Loucy (cell line): Measurements from ENCODE around the gene SLC35F3.

Source experiments
- H2AFZ ChIP-seq: fragments of 200-600 bp; sonication (generic); 2 replicates; pipeline ENCODE4 v1.6.0; 2016; ENCODE audit warnings: antibody characterized with exemption, mild to moderate bottlenecking, low read length, moderate library complexity
- H3F3A ChIP-seq: fragments of 200-600 bp; 2 replicates; pipeline ENCODE4 v1.6.0; 2016; ENCODE audit warnings: antibody characterized with exemption, low read depth, mild to moderate bottlenecking
- H3K27me3 ChIP-seq: fragments of 200-600 bp; sonication (generic); 2 replicates; pipeline ENCODE4 v1.6.1; 2014; ENCODE audit warnings: low read length, mild to moderate bottlenecking; ENCODE audit not compliant: insufficient read depth, poor library complexity, severe bottlenecking
- H3K36me3 ChIP-seq: fragments of 200-600 bp; sonication (generic); 2 replicates; pipeline ENCODE4 v1.6.1; 2016; ENCODE audit warnings: low read length; ENCODE audit not compliant: insufficient read depth
- H3K4me1 ChIP-seq: fragments of 200-600 bp; sonication (generic); 2 replicates; pipeline ENCODE4 v1.5.1; 2014; ENCODE audit warnings: low read length, mild to moderate bottlenecking; ENCODE audit not compliant: insufficient read depth, poor library complexity, severe bottlenecking
- H3K4me2 ChIP-seq: fragments of 200-600 bp; sonication (generic); 2 replicates; pipeline ENCODE4 v1.6.0; 2014; ENCODE audit warnings: antibody characterized with exemption, low read length, low read depth, mild to moderate bottlenecking; ENCODE audit not compliant: poor library complexity, severe bottlenecking
- H3K4me3 ChIP-seq: fragments of 200-600 bp; sonication (generic); 2 replicates; pipeline ENCODE4 v1.5.1; 2014; ENCODE audit warnings: low read length, mild to moderate bottlenecking, mixed read lengths; ENCODE audit not compliant: poor library complexity, severe bottlenecking
- H3K79me2 ChIP-seq: fragments of 200-600 bp; sonication (generic); 2 replicates; pipeline ENCODE4 v1.6.1; 2014; ENCODE audit warnings: low read length; ENCODE audit not compliant: insufficient read depth
- H3K9ac ChIP-seq: fragments of 200-600 bp; sonication (generic); 2 replicates; pipeline ENCODE4 v1.6.0; 2014; ENCODE audit warnings: mild to moderate bottlenecking, low read depth, low read length, moderate library complexity; ENCODE audit not compliant: poor library complexity, severe bottlenecking
- H3K9me2 ChIP-seq: fragments of 200-600 bp; sonication (generic); replicated peaks from 2 replicates; pipeline ENCODE4 v1.6.1; 2016; ENCODE audit warnings: low read depth, low read length, mixed read lengths
- H3K9me3 ChIP-seq: fragments of 200-600 bp; sonication (generic); 2 replicates; pipeline ENCODE4 v1.6.1; 2014; ENCODE audit warnings: mild to moderate bottlenecking, antibody characterized with exemption, low read length, low read depth; ENCODE audit not compliant: insufficient read depth
- H4K20me1 ChIP-seq: fragments of 200-600 bp; sonication (generic); 2 replicates; pipeline ENCODE4 v1.6.0; 2014; ENCODE audit warnings: antibody characterized with exemption, low read length, mild to moderate bottlenecking; ENCODE audit not compliant: insufficient read depth, poor library complexity, severe bottlenecking
- EZH2phosphoT487 ChIP-seq: fragments of 200-600 bp; IDR thresholded peaks from 2 replicates; pipeline ENCODE4 v1.6.1; 2018; ENCODE audit warnings: antibody characterized with exemption, mild to moderate bottlenecking, moderate library complexity, borderline replicate concordance
- TF ChIP-seq, protein P1 (sequence below): fragments of 200-600 bp; sonication (generic); conservative IDR thresholded peaks from 2 replicates; pipeline ENCODE4 v1.5.1; 2014; ENCODE audit warnings: mild to moderate bottlenecking, antibody characterized with exemption, low read length

The SLC35F3 gene

GRCh38 chr1:233962878-233963277 is 58.4 kb downstream of the SLC35F3 start:
- Histone ChIP-seq H3K36me3 (no peaks in the 10 kb centered on the region), H3K27me3 (no peaks in the 10 kb centered on the region), H2AFZ (no peak overlapping the region), H3K9me3 (no peaks in the 10 kb centered on the region), H3K79me2 (no peaks in the 10 kb centered on the region), H3K4me2 (no peak overlapping the region), H3K4me3 (no peak overlapping the region), H3K9ac (no peak overlapping the region), H3K9me2 (no peaks in the 10 kb centered on the region), H3F3A (no peaks in the 10 kb centered on the region), H3K4me1 (no peaks in the 10 kb centered on the region), H4K20me1 (no peaks in the 10 kb centered on the region)
- no peak for TF ChIP-seq EZH2phosphoT487
- TF ChIP-seq, protein P1, sequence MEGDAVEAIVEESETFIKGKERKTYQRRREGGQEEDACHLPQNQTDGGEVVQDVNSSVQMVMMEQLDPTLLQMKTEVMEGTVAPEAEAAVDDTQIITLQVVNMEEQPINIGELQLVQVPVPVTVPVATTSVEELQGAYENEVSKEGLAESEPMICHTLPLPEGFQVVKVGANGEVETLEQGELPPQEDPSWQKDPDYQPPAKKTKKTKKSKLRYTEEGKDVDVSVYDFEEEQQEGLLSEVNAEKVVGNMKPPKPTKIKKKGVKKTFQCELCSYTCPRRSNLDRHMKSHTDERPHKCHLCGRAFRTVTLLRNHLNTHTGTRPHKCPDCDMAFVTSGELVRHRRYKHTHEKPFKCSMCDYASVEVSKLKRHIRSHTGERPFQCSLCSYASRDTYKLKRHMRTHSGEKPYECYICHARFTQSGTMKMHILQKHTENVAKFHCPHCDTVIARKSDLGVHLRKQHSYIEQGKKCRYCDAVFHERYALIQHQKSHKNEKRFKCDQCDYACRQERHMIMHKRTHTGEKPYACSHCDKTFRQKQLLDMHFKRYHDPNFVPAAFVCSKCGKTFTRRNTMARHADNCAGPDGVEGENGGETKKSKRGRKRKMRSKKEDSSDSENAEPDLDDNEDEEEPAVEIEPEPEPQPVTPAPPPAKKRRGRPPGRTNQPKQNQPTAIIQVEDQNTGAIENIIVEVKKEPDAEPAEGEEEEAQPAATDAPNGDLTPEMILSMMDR = no peak

GRCh38 chr1:233965856-233966255 is 61.4 kb downstream of the SLC35F3 start:
- Histone ChIP-seq H3K9ac (no peak overlapping the region), H3K9me3 (no peaks in the 10 kb centered on the region), H3K79me2 (no peaks in the 10 kb centered on the region), H3F3A (no peaks in the 10 kb centered on the region), H3K4me2 (no peak overlapping the region), H3K4me1 (no peaks in the 10 kb centered on the region), H2AFZ (no peak overlapping the region), H3K27me3 (no peaks in the 10 kb centered on the region), H3K9me2 (no peaks in the 10 kb centered on the region), H3K4me3 (no peak overlapping the region), H4K20me1 (no peaks in the 10 kb centered on the region), H3K36me3 (no peaks in the 10 kb centered on the region)
- TF ChIP-seq EZH2phosphoT487 = no peak
- TF ChIP-seq, protein P1 = no peak

- Histone ChIP-seq H2AFZ (no peak overlapping the region), H4K20me1 (no peaks in the 10 kb centered on the region), H3K9ac (no peak overlapping the region), H3K4me2 (no peak overlapping the region), H3K4me1 (no peaks in the 10 kb centered on the region), H3K9me3 (no peaks in the 10 kb centered on the region), H3K9me2 (no peaks in the 10 kb centered on the region), H3K4me3 (no peak overlapping the region), H3K27me3 (no peaks in the 10 kb centered on the region), H3F3A (no peaks in the 10 kb centered on the region), H3K79me2 (no peaks in the 10 kb centered on the region), H3K36me3 (no peaks in the 10 kb centered on the region)
- TF ChIP-seq EZH2phosphoT487 = no peak
- TF ChIP-seq, protein P1 = no peak
These were observed 67.3 kb downstream of the SLC35F3 start for GRCh38 chr1:233971753-233972152.
